Suppressor macrophage (primary cell): ENCODE results near the gene PPAN.
A peak's percentile ranks its signal among the peaks of the same experiment; 100 is the strongest.

Source experiments
- DNase-seq, 4 experiments: peaks; one replicate each; pipeline ENCODE4 v3.0.0-alpha.2; 2020 to 2022

PPAN gene

GRCh38 chr19:10113964-10114650, 7.9 kb downstream of the PPAN start:
- DNase-seq = no peak

- DNase-seq = no peak
These were observed 8.7 kb downstream of the PPAN start for GRCh38 chr19:10114651-10115391.

GRCh38 chr19:10115392-10116084, 9.4 kb downstream of the PPAN start:
- DNase-seq = no peak

- DNase-seq = no peak
These were observed 10.1 kb downstream of the PPAN start for GRCh38 chr19:10116085-10116865.

- DNase-seq = no peak
These were observed 10.9 kb downstream of the PPAN start for GRCh38 chr19:10116866-10117616.

- DNase-seq = no peak
These were observed 12.8 kb downstream of the PPAN start for GRCh38 chr19:10118960-10119359.

- no peak for DNase-seq
These were observed 14.5 kb downstream of the PPAN start for GRCh38 chr19:10120538-10121189.

- DNase-seq = no peak
These were observed 15.9 kb downstream of the PPAN start for GRCh38 chr19:10122045-10122444.

GRCh38 chr19:10124429-10124828, 18.3 kb downstream of the PPAN start:
- DNase-seq = no peak

GRCh38 chr19:10126213-10126639, 20.1 kb downstream of the PPAN start:
- peak; percentile 72 to 92 (median 82) for DNase-seq

GRCh38 chr19:10132905-10133304, 26.7 kb downstream of the PPAN start:
- DNase-seq = peak; percentile 61 to 82 (median 72)

GRCh38 chr19:10133596-10133995, 27.4 kb downstream of the PPAN start:
- DNase-seq = no peak

GRCh38 chr19:10134040-10134439, 27.9 kb downstream of the PPAN start:
- no peak for DNase-seq

- DNase-seq = no peak
These were observed 29.6 kb downstream of the PPAN start for GRCh38 chr19:10135551-10136334.

GRCh38 chr19:10136936-10137335, 30.8 kb downstream of the PPAN start:
- DNase-seq = no peak

GRCh38 chr19:10137751-10138682, 31.9 kb downstream of the PPAN start:
- DNase-seq = no peak

GRCh38 chr19:10138879-10139795, 33.0 kb downstream of the PPAN start:
- no peak for DNase-seq

- no peak for DNase-seq
These were observed 33.8 kb downstream of the PPAN start for GRCh38 chr19:10139952-10140351.
